Measurements from ENCODE around the gene TMC7. TPM values are rescaled to one million over a fixed set of nuclear protein-coding genes. Genes with fewer than 3 reads are reported as not detected.

TMC7 gene
- total RNA-seq, 2 donors from 2014 or later = 11.7 to 12.7 TPM

GRCh38 chr16:19075511-19075910 is 91.8 kb downstream of the TMC7 start:
- ATAC-seq (no peak), DNase-seq (no peak)
- intact Hi-C loops (cut with DNase I, micrococcal nuclease) = no loop called here

DNA sequence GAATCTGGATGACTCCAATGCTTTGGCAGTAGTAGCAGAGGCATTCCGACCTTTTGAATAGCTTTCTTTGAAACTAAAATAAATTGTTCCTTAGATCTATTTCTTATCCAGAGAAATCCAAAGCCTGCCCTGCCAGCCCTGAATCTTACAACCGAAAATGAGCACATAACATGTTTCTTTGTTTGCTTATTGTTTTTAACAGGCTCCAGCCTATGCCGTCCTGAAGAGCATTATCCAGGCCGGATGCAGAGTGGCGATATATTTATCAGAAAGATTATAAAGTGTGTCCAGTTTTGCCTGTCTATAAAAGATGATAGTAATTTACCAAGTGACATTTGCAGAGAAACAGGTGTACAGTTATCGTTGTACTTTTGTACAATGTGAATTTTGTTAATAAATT is 94.1 kb downstream of the TMC7 start:
- DNase-seq (no peak), ATAC-seq (no peak)
- intact Hi-C loops (cut with DNase I, micrococcal nuclease) = no loop called here

DNA sequence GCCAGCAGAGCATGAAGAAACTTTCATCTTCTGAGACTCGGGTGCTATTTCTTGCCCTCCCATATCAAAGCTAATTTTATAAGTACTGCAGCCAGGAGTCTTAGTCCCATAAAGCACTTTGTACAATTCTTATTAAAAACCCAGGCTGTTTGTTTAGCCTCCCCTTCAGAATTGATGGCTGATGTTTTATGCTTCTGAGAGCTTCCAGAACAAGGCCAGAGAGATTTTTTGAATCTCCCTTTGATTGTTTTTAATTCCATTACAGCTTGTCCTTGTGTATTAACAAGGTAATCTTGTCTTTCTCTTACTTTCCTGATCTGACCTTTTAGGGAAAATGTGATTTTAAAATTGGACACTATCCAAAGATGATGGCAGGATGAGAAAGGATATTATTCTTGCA is 99.9 kb downstream of the TMC7 start:
- ATAC-seq (no peak), DNase-seq (no peak)
- intact Hi-C loops (cut with DNase I, micrococcal nuclease) = loop anchor here (10.0 kb wide), 2 partner anchors 91 to 291 kb away; no protein-coding TSS in a partner anchor

GRCh38 chr16:19084139-19084538 is 100.4 kb downstream of the TMC7 start:
- DNase-seq = no peak
- ATAC-seq = no peak
- intact Hi-C loops (cut with DNase I, micrococcal nuclease) = loop anchor here (10.0 kb wide), 2 partner anchors 91 to 291 kb away; no protein-coding TSS in a partner anchor

DNA sequence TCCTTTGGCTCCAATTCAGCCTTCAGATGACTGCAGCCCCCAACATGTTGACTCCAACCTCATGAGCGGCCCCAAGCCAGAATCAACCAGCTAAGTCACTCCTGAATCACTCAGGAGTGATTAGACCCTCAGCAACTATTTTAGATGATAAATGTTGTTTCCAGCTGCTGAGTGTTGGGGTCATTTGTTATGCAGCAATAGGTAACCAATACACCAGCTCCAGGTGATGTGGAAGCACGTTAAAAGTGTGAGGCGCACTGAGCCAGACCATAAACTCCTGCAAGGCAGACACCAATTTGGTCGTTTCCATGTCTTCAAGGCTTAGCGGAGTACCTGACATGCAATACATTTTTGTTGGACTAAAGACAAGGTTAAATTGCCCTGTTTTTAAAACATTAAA is 101.1 kb downstream of the TMC7 start:
- DNase-seq = no peak
- intact Hi-C loops (cut with DNase I, micrococcal nuclease) = loop anchor here (10.0 kb wide), 2 partner anchors 90 to 290 kb away; no protein-coding TSS in a partner anchor
- ATAC-seq = no peak

DNA sequence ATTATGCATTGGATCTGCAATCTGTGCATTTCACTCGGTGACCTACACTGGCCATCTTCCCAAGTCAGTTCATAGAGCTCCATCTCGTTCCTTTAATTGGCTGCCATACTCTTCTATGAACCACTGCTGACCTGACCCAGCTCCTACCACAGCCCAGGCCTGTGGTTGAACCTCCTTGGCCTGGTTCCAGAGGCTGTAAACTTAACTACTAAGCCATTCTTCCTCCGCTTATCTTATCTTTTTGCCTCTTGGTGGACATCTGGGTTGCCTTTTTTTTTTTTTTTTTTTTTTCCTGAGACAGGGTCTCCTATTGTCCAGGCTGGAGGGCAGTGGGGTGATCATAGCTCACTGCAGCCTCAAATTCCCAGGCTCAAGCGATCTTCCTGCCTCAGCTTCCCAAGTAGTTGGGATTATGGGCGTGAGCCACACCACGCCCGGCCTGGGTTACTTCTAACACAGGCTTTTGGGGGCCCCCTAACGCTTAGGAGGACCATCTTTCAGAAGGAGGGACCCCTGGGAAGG is 102.0 kb downstream of the TMC7 start:
- intact Hi-C loops (cut with DNase I, micrococcal nuclease) = loop anchor here (2.0 to 10.0 kb wide), 3 partner anchors 89 to 289 kb away; no protein-coding TSS in a partner anchor
- ATAC-seq (peak; percentile 73), DNase-seq (peak; percentile 65 to 71)

DNA sequence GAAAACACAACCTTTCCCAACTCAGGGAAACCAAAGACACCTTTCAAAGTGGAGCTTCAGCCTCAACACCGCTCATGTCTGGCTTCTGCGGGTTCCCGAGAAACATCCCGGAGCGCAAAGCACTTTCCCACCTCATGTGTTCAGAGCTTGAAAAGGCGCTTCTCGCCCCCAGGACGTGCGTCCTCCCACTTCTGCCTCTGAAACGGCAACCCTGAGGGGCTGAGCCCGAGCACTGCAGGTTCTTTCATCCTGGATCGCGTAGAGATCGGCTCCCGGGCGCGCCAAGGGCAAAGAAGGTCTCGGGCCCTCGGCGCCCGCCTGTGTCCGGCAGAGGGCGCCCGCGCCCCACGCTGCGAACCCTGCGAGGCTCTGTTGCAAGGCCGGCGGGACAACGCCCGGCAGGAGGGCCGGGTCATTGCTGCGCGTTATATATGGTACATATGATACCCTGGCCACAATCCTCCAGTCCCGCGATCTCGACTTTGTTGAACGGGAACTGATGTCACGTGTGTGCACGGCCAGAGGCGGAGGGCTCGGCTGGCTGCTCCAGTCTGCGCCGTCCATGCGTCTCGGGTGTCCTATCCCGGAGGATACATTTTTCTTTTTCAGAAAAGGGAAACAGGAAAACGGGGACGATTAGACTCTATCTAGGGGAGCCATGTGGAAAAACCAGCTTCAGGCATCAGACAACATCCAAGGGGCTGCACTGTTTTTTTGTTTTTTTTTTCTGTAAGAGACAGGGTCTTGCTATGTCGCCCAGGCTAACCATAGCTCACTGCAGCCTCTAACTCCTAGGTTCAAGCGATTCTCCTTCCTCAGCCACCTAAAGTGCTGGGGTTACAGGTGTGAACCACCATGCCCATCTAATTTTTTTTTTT is 102.8 kb downstream of the TMC7 start:
- peak; percentile 92 for ATAC-seq
- intact Hi-C loops (cut with DNase I, micrococcal nuclease) = loop anchor here (2.0 to 10.0 kb wide), 3 partner anchors 88 to 288 kb away; no protein-coding TSS in a partner anchor
- peak; percentile 88 to 90 for DNase-seq

- DNase-seq = no peak
- intact Hi-C loops (cut with DNase I, micrococcal nuclease) = loop anchor here (10.0 kb wide), 2 partner anchors 86 to 286 kb away; no protein-coding TSS in a partner anchor
Observed at GRCh38 chr16:19088341-19088916, 104.7 kb downstream of the TMC7 start.

DNA sequence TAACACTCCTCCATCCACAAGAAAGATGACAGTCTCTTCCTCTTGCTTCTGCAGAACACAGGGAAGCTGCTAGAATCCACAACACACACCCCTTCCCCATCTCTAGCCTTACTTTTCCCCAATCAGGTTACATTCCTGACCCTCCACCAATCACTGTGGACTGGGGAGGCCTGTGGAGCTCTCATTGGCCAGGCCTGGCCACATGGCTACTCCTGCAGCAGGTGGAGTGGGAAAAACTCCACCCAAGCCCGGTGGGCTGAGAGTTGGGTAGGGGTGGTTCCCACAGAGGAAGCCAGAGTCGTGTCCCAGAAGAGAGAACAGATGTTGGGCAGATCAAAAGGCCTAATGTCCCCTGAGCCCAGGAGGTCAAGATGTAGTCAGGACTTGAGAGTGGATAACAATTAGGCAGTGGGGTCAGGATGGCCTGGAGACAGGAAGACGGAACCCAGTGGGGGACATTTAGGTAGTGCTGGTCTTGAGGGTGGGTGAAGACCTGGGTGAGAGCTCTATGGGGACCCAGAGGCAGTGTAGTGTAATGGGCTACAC is 105.7 kb downstream of the TMC7 start:
- intact Hi-C loops (cut with DNase I, micrococcal nuclease) = loop anchor here (10.0 kb wide), 2 partner anchors 85 to 285 kb away; no protein-coding TSS in a partner anchor
- no peak for DNase-seq
- ATAC-seq = no peak

More at GRCh38 chr16:19088341-19088916, 104.7 kb downstream of the TMC7 start:
- no peak for ATAC-seq

DNA sequence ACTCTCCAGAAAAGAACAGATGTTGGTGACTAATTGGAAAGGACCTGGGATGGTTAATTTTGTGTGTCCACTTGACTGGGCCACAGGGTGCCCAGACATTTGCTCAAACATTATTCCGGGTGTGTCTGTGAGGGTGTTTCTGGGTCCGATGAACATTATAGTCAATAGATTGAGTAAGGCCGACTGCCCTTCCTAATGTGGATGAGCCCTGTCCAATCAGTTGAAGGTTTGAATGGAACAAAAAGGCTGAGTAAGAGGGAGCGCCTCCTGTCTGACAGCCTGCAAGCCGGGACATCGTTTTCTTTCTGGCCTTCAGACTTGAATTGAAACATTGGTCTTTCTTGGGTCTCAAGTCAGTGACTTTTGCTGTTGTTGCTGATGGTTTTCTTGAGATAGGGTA is 107.2 kb downstream of the TMC7 start:
- intact Hi-C loops (cut with DNase I, micrococcal nuclease) = no loop called here
- no peak for DNase-seq
- ATAC-seq = no peak

DNA sequence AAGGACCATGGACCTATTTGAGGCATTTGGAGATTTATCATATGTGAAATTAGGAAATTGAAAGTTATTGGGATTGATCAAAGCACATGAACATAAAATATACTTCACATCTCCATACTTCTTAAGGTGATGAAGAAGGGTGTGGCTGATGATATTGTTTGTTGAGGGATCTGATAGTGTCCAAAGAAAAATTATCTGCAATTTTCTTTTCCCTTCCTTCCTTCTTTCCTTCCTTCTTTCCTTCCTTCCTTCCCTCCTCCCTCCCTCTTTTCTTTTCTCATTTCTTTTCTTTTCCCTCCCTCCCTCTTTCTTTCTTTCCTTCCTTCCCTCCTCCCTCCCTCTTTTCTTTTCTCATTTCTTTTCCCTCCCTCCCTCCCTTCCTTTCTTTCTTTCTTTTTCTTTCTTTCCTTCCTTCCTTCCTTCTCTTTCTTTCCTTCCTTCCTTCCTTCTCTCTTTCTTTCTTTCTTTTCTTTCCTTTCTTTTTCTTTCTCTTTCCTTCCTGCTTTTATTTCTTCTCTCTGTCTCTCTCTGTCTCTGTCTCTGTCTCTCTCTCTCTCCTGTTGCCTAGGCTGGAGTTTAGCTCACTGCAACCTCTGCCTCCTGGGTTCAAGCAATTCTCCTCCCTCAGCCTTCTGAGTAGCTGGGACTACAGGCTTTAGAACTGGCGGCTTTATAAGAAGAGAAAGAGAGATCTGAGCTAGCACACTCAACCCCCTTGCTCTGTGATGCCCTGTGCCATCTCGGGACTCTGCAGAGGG is 109.1 kb downstream of the TMC7 start:
- no peak for DNase-seq
- ATAC-seq = no peak
- intact Hi-C loops (cut with DNase I, micrococcal nuclease) = no loop called here

- ATAC-seq = no peak
- intact Hi-C loops (cut with DNase I, micrococcal nuclease) = no loop called here
Observed at GRCh38 chr16:19093631-19094541, 110.2 kb downstream of the TMC7 start.

GRCh38 chr16:19094542-19095365 is 111.0 kb downstream of the TMC7 start:
- intact Hi-C loops (cut with DNase I, micrococcal nuclease) = no loop called here
- ATAC-seq = peak; percentile 99
- peak in 1 of 2 donors; percentile 57 for DNase-seq

More at GRCh38 chr16:19093631-19094541, 110.2 kb downstream of the TMC7 start:
- DNase-seq = no peak

GRCh38 chr16:19095654-19096053 is 111.9 kb downstream of the TMC7 start:
- DNase-seq (no peak), ATAC-seq (no peak)
- intact Hi-C loops (cut with DNase I, micrococcal nuclease) = no loop called here

GRCh38 chr16:19098173-19098572 is 114.4 kb downstream of the TMC7 start:
- DNase-seq (no peak), ATAC-seq (no peak)
- intact Hi-C loops (cut with DNase I, micrococcal nuclease) = no loop called here

DNA sequence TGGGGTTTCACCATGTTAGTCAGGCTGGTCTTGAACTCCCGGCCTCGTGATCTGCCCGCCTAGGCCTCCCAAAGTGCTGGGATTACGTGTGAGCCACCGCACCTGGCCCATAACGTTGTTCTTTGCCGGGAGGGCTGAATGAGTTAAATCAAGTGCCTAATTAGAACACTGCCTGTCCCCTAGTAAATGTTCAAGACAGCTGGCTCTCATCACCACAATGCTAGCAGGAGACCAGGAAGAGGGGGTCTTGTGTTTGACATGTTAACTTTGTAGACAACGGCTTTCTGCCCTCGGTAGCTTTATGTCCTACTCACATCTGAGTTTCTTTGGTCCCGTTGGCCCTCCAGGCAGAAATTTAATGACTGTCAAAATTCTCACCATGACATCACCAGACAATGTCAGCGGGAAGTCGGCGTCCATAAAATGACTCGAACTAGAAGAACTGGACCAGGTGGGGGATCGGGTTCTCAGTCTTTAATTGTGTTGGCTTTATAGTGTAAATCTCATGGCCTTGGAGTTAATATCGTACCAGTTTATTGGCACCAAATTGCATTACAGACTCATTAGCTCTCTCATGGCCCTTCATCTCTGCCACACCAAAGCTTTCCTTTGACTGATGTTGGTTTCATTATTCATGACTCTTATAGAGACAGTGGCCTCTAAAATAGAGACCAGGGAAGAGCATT is 118.6 kb downstream of the TMC7 start:
- no peak for DNase-seq
- peak; percentile 66 for ATAC-seq
- intact Hi-C loops (cut with DNase I, micrococcal nuclease) = no loop called here

Data from left colon (tissue), 2 donors.